Adrenal gland (tissue), 12 donors: ENCODE measurements around the gene STAMBPL1. TPM values are rescaled to one million over a fixed set of nuclear protein-coding genes. Genes with fewer than 3 reads are reported as not detected.
A peak's percentile ranks its signal among the peaks of the same experiment; 100 is the strongest.
"Not testable (repeated sequence)": the region's sequence is repeated elsewhere in the genome, so short reads cannot be mapped to it uniquely, and the experiment has no call there.

Experiments
- DNase-seq, 7 donors: peaks; one replicate each; pipeline ENCODE4 v3.0.0-alpha.2; 2019 to 2020
- H3K27ac ChIP-seq, 5 donors: fragments of 200-600 bp; sonication (generic) in 4 of 5; 1 replicate in 3 of 5; 2 replicates in 2 of 5; pipeline versions ENCODE4 v1.5.1 to v1.8.0; 2016 to 2020; ENCODE audit warnings: mild to moderate bottlenecking in 1 of 5
- H3K27me3 ChIP-seq: fragments of 200-600 bp; 2 replicates; pipeline ENCODE4 v1.8.0; 2021
- H3K36me3 ChIP-seq, 2 donors: fragments of 200-600 bp; replicated peaks in 1 of 2; 1 replicate in 1 of 2; 2 replicates in 1 of 2; pipeline versions ENCODE4 v1.5.1 to v1.8.0; 2018 to 2022
- H3K4me1 ChIP-seq, 2 donors: fragments of 200-600 bp; replicated peaks in 1 of 2; 1 replicate in 1 of 2; 2 replicates in 1 of 2; pipeline versions ENCODE4 v1.5.1 to v1.8.0; 2018 to 2021
- H3K4me3 ChIP-seq, 4 donors: fragments of 200-600 bp; sonication (generic) in 3 of 4; one replicate each; pipeline ENCODE4 v1.5.1; 2016 to 2018
- H3K9me3 ChIP-seq, 3 donors: fragments of 200-600 bp; sonication (generic) in 1 of 3; replicated peaks in 1 of 3; 1 replicate in 2 of 3; 2 replicates in 1 of 3; pipeline versions ENCODE4 v1.5.1 to v1.8.0; 2016 to 2021
- CTCF ChIP-seq, 6 experiments: fragments of 450-650 bp in 4 of 6; fragments of 200-600 bp in 2 of 6; sonication (generic) in 1 of 6; IDR thresholded peaks; 1 replicate in 5 of 6; 2 replicates in 1 of 6; pipeline versions ENCODE4 v1.5.1 to v1.8.0; 2016 to 2021; ENCODE audit warnings: antibody characterized with exemption in 6 of 6, mild to moderate bottlenecking in 2 of 6, moderate library complexity in 1 of 6
- POLR2A ChIP-seq, 2 donors: fragments of 450-650 bp; IDR thresholded peaks; one replicate each; pipeline ENCODE4 v1.6.1; 2017; ENCODE audit warnings: antibody characterized with exemption in 2 of 2, mild to moderate bottlenecking in 2 of 2, moderate library complexity in 1 of 2
- WGBS, 4 donors: extraction: QIAGEN DNeasy Blood & Tissue Kit in 2 of 4; methylation state at CpG; one replicate each; pipeline versions ENCODE4 v1.1.5 to v1.1.7; 2013 to 2017; 5-methylcytosine and 5-hydroxymethylcytosine counted together
- intact Hi-C, 2 donors: fragments of 100-400 bp; cut with DNase I; formaldehyde crosslinking; loops; one replicate each; pipeline versions ENCODE4 v1.14.1 to v1.15.0; 2022 to 2023
- polyA plus RNA-seq, 3 donors: library from polyadenylated mRNA; stranded (reverse); fragments of 200-250 nt in 2 of 3; fragments of 350-450 nt in 1 of 3; fragmentation: Illumina TruSeq in 1 of 3; extraction: RNeasy Lipid Tissue Mini Kit (QIAGEN cat#74804) in 1 of 3; gene quantifications; one replicate each; pipeline ENCODE4 v1.2.3, GENCODE V29; 2013 to 2014
- total RNA-seq, 9 donors: library from RNA; depleted of rRNA in 4 of 9; stranded (reverse); fragments of >200 nt in 4 of 9; fragments of 120-200 nt in 1 of 9; fragmentation: NEBNext Ultra II Directional in 1 of 9; extraction: Animal tissue kit (Norgen Biotek cat#: 25700) in 1 of 9; gene quantifications; one replicate each; pipeline versions ENCODE4 v1.1.0 to v1.2.4, GENCODE V29; 2013 to 2023
- donor health status: healthy with polysubstance abuse.
- donor health status: Bipolar disorder and iron deficiency.
- donor health status: DM: yes; HTN: yes; CAD: no.
- donor health status: DM: no; HTN: no; CAD: no.
- donor health status: DM: no; HTN: no; CAD: no.
- donor health status: DM: yes; HTN: yes; CAD: no.

STAMBPL1 gene
- total and polyA plus RNA-seq, 12 donors, result 11.0 to 108 (median 49.5) TPM

DNA sequence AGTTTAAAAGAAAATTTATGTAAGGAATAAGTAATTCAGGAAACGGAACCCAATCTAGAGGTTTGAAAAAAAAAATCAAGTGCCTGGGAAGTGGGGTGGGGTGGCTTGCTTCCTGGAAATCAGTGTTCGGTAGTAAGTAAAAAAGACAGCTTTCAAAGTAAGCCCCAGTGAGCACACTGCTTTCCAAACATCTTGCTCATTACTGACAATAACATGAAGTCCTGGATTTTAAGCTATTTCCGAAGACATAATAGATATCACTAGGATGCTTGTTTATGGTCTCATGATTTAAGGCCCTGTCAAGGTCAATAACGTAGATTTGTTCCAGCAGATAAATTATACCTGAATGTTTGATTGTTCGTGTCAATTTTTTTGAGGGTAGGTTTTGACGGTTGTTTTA lies 1.3 kb downstream of the STAMBPL1 start:
- Histone ChIP-seq H3K4me1 (peaks cover 28 to 61% of the 10 kb centered on the region in 2 donors), H3K4me3 (peak overlapping the region in 3 of 4 donors; percentile 16 to 83 (median 72)), H3K27ac (peak overlapping the region; percentile 26 to 98 (median 95)), H3K9me3 (no peaks in the 10 kb centered on the region), H3K36me3 (no peaks in the 10 kb centered on the region), H3K27me3 (no peaks in the 10 kb centered on the region)
- TF ChIP-seq POLR2A (IDR thresholded peaks at IDR 0.05) (no peak), CTCF (IDR thresholded peaks at IDR 0.05) (no peak)
- 11 to 21% (median 15%) methylated on average over 6 of the region's 6 CpGs for WGBS, 4 donors
- no peak for DNase-seq
- intact Hi-C loops, result no loop called here

- H3K27me3 ChIP-seq, result no peaks in the 10 kb centered on the region
- peak overlapping the region in 1 of 4 donors; percentile 83 for H3K4me3 ChIP-seq
- H3K4me1 ChIP-seq, result peaks cover 34 to 69% of the 10 kb centered on the region in 2 donors
- H3K9me3 ChIP-seq, result no peaks in the 10 kb centered on the region
- WGBS, 4 donors, result 21 to 34% (median 27%) methylated on average over 5 of the region's 5 CpGs
- no peak for DNase-seq
- TF ChIP-seq POLR2A (IDR thresholded peaks at IDR 0.05) (peak in 1 of 2 donors; percentile 40), CTCF (IDR thresholded peaks at IDR 0.05) (no peak)
- peak overlapping the region; percentile 26 to 98 (median 95) for H3K27ac ChIP-seq
- H3K36me3 ChIP-seq, result no peaks in the 10 kb centered on the region
- intact Hi-C loops, result no loop called here
Observed at GRCh38 chr10:88881922-88882645, 2.0 kb downstream of the STAMBPL1 start.

DNA sequence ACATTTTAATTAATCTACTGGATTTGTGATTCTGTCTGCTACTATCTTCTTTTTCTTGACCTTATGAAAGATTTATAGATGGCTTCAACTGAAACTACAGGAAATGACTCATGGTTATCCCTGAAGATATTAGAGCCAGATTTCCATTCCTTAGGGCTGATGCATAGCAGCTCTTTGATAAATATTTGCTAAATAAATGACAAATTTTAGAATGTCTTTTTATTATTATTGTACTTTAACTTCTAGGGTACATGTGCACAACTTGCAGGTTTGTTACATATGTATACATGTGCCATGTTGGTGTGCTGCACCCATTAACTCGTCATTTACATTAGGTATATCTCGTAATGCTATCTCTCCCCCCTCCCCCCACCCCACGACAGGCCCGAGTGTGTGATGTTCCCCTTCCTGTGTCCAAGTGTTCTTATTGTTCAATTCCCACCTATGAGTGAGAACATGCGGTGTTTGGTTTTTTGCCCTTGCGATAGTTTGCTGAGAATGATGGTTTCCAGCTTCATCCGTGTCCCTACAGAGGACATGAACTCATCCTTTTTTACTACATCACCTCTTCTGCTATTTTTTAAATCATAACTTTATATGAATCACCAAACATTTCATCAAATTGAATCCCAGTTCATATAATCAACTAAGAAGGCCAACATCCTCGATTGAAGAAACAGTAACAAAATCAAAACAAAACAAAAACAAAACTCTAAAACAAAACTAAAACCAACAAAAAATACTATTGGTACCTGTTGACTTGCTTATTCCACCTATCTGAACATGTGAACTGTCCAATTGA lies 2.8 kb downstream of the STAMBPL1 start:
- DNase-seq, H3K36me3 ChIP-seq, H3K9me3 ChIP-seq, H3K27me3 ChIP-seq, intact Hi-C loops: not testable (repeated sequence)
- WGBS, 4 donors, result 39 to 51% (median 42%) methylated on average over 8 of the region's 8 CpGs
- Histone ChIP-seq H3K4me1 (peaks cover 34 to 76% of the 10 kb centered on the region in 2 donors), H3K4me3 (peak overlapping the region in 1 of 4 donors; percentile 83), H3K27ac (peak overlapping the region; percentile 26 to 98 (median 95))

GRCh38 chr10:88883448-88883809 lies 3.4 kb downstream of the STAMBPL1 start:
- no peaks in the 10 kb centered on the region for H3K27me3 ChIP-seq
- intact Hi-C loops, result no loop called here
- no peak for DNase-seq
- H3K4me1 ChIP-seq, result peaks cover 38 to 82% of the 10 kb centered on the region in 2 donors
- H3K9me3 ChIP-seq, result no peaks in the 10 kb centered on the region
- no peaks in the 10 kb centered on the region for H3K36me3 ChIP-seq
- 35 to 54% (median 39%) methylated on average over 2 of the region's 2 CpGs for WGBS, 4 donors
- no peak overlapping the region for H3K4me3 ChIP-seq
- TF ChIP-seq POLR2A (IDR thresholded peaks at IDR 0.05), result no peak
- TF ChIP-seq CTCF (IDR thresholded peaks at IDR 0.05), result no peak
- H3K27ac ChIP-seq, result peak overlapping the region in 3 of 5 donors; percentile 20 to 95 (median 76)
